Kidney (tissue), 14 donors: ENCODE data around the gene SEMA6B. TPM values are rescaled to one million over a fixed set of nuclear protein-coding genes. Genes with fewer than 3 reads are reported as not detected.
"Not testable (repeated sequence)": the region's sequence is repeated elsewhere in the genome, so short reads cannot be mapped to it uniquely, and the experiment has no call there.

Source experiments
- DNase-seq, 5 donors: peaks; one replicate each; pipeline ENCODE4 v3.0.0-alpha.2; 2013 to 2020
- FAIRE-seq: peaks from 2 replicates; lab custom pipeline; 2012; peaks lifted over from hg19 to GRCh38; lab: Jason Lieb, UNC
- H3K27ac ChIP-seq, 2 donors: one replicate each; pipeline ENCODE4 v1.7.0; 2013; ENCODE audit warnings: low read depth in 2 of 2, low read length in 2 of 2, inconsistent platforms in 1 of 2
- H3K27me3 ChIP-seq: one replicate; pipeline ENCODE4 v1.7.1; 2013; ENCODE audit warnings: low read length, inconsistent platforms; ENCODE audit not compliant: control insufficient read depth, insufficient read depth
- H3K36me3 ChIP-seq, 3 donors: one replicate each; pipeline versions ENCODE4 v1.7.0 to v1.7.1; 2013; ENCODE audit warnings: low read length in 3 of 3, control low read depth in 1 of 3, inconsistent platforms in 1 of 3; ENCODE audit not compliant: insufficient read depth in 3 of 3, control insufficient read depth in 2 of 3
- H3K4me1 ChIP-seq, 3 donors: one replicate each; pipeline versions ENCODE4 v1.7.0 to v1.7.1; 2013; ENCODE audit warnings: low read length in 3 of 3, inconsistent platforms in 1 of 3, low read depth in 1 of 3; ENCODE audit not compliant: control insufficient read depth in 2 of 3, insufficient read depth in 2 of 3
- H3K4me3 ChIP-seq, 3 donors: one replicate each; pipeline versions ENCODE4 v1.7.0 to v1.8.1; 2013; ENCODE audit warnings: low read length in 3 of 3, control low read depth in 1 of 3, inconsistent platforms in 1 of 3
- H3K9ac ChIP-seq, 3 donors: one replicate each; pipeline versions ENCODE4 v1.7.0 to v1.7.1; 2013; ENCODE audit warnings: low read length in 3 of 3, control low read depth in 1 of 3, inconsistent platforms in 1 of 3
- H3K9me3 ChIP-seq, 3 donors: one replicate each; pipeline versions ENCODE4 v1.7.0 to v1.7.1; 2013; ENCODE audit warnings: low read length in 3 of 3, control low read depth in 1 of 3, inconsistent platforms in 1 of 3; ENCODE audit not compliant: control insufficient read depth in 2 of 3, insufficient read depth in 1 of 3
- intact Hi-C: fragments of 100-400 bp; cut with DNase I; formaldehyde crosslinking; loops from one replicate; pipeline ENCODE4 v1.11.1; 2022
- polyA plus RNA-seq: library from polyadenylated mRNA; stranded (reverse); fragments of 350-450 nt; fragmentation: Illumina TruSeq; extraction: RNeasy Lipid Tissue Mini Kit (QIAGEN cat#74804); gene quantifications from one replicate; pipeline ENCODE4 v1.2.3, GENCODE V29; 2014; ENCODE audit warnings: low read depth, low replicate concordance; ENCODE audit not compliant: insufficient read depth
- total RNA-seq: library from RNA; stranded (reverse); fragmentation: NEBNext Ultra II Directional; extraction: Animal tissue kit (Norgen Biotek cat#: 25700); gene quantifications from one replicate; pipeline ENCODE4 v1.2.1, GENCODE V29; 2021
- TF ChIP-seq, protein P1 (sequence below): IDR thresholded peaks from 3 replicates; pipeline ENCODE4 v1.5.1; 2012; ENCODE audit warnings: mild to moderate bottlenecking, moderate library complexity, borderline replicate concordance; ENCODE audit not compliant: insufficient read depth; ENCODE audit errors: extremely low read depth
- donor health status: control.
- donor health status: control.
- donor health status: control.
- donor health status: control.
- donor health status: control.
- donor health status: DM: yes; HTN: yes; CAD: no.
- donor health status: Normal renal cell carcinoma (clear cell type).

Gene SEMA6B
- total and polyA plus RNA-seq, 2 donors from 2014 or later, result 2.6 to 17.7 TPM

DNA sequence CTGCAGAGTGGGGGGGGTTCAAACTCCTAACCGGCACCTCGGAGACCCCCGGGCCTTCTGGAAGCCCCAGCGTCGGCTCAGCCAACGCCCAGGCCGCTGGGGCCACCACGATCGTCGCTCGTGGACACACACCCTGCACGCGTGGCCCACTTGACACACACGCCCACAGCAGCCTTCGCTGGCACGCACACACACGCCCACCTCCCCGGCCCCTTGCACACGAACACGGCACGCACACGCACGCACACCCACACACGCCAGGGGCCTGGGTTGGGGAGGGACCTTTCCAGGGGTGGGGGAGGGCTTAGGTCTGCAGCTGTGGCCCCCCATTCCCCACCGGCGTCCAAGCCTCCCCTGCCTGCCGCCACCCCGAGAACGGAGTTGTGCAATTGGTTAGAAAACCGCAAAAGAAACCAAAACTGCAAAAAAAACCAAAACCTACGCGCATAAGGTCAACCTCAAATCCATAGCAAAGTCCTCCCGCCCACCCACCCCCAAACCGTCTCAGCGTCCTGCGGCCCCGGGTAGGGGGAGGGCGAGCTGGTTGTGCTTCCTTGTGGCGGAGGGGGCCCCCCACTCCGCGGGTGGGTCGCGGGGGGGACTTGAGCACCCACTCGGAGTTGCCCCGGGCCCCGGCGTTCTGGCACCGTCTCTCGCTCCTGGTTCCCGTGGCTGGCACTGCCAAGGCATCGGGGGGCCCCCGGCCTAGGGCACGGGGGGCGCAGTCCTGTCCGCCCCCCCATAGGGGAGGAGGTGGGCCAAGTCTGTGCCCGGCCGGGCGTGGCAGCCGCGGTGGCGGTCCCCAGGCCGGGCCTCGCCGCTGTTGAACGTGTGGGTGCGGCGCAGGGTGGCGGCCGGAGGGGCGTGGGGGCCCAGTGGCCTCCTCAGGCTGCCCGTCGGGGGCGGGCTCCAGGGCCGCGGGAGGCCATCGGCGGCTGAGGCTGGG, 16.3 kb downstream of the SEMA6B start:
- Histone ChIP-seq H3K27ac (no peak overlapping the region), H3K4me1 (peaks cover 0 to 2% (median 0%) of the 10 kb centered on the region in 3 donors), H3K9ac (no peak overlapping the region), H3K36me3 (no peaks in the 10 kb centered on the region), H3K27me3 (no peaks in the 10 kb centered on the region), H3K9me3 (no peaks in the 10 kb centered on the region), H3K4me3 (no peak overlapping the region)
- peak in 1 of 5 donors; percentile 53 for DNase-seq
- FAIRE-seq, result no peak
- TF ChIP-seq, protein P1, sequence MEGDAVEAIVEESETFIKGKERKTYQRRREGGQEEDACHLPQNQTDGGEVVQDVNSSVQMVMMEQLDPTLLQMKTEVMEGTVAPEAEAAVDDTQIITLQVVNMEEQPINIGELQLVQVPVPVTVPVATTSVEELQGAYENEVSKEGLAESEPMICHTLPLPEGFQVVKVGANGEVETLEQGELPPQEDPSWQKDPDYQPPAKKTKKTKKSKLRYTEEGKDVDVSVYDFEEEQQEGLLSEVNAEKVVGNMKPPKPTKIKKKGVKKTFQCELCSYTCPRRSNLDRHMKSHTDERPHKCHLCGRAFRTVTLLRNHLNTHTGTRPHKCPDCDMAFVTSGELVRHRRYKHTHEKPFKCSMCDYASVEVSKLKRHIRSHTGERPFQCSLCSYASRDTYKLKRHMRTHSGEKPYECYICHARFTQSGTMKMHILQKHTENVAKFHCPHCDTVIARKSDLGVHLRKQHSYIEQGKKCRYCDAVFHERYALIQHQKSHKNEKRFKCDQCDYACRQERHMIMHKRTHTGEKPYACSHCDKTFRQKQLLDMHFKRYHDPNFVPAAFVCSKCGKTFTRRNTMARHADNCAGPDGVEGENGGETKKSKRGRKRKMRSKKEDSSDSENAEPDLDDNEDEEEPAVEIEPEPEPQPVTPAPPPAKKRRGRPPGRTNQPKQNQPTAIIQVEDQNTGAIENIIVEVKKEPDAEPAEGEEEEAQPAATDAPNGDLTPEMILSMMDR, result no peak
- intact Hi-C loops, result no loop called here

DNA sequence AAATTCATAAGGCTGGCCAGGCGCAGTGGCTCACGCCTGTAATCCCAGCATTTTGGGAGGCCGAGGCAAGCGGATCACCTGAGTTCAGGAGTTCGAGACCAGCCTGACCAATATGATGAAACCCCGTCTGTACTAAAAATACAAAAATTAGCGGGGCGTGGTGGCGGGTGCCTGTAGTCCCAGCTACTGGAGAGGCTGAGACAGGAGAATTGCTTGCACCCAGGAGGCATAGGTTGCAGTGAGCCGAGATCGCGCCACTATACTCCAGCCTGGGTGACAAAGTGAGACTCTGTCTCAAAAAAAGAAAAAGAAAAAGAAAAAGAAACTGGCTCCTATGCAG, 17.7 kb downstream of the SEMA6B start:
- H3K27me3 ChIP-seq, H3K9ac ChIP-seq, H3K4me1 ChIP-seq, intact Hi-C loops, H3K36me3 ChIP-seq, H3K4me3 ChIP-seq, H3K9me3 ChIP-seq, FAIRE-seq, H3K27ac ChIP-seq, DNase-seq: not testable (repeated sequence)

DNA sequence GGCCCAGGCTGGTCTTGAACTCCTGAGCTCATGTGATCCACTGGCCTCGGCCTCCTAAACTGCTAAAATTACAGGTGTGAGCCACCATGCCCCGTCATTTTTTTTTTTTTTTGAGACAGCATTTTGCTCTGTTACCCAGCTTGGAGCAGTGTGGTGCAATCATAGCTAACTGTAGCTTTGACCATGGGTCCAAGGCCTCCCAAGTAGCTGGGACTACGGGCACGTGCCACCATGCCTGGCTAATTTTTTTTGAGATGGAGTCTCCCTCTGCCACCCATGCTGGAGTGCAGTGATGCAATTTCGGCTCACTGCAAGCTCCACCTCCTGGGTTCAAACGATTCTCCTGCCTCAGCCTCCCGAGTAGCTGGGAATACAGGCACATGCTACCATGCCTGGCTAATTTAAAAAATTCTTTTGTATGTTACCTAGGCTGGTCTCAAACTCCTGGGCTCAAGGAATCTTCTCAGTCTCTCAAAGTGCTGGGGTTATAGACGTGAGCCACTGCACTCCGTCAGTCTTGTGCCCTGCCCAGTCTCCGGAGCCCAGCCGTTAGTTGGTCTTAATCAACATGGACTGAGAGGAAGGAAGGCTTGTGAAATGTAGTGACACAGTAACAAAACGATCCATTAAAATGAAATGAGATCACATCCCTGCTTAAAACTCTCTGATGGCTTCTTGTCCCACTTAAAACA, 18.2 kb downstream of the SEMA6B start:
- H3K27ac ChIP-seq, result no peak overlapping the region

More for the DNA sequence above, 18.2 kb downstream of the SEMA6B start:
- peaks cover 0 to 2% (median 0%) of the 10 kb centered on the region in 3 donors for H3K4me1 ChIP-seq
- intact Hi-C loops, result no loop called here
- TF ChIP-seq, protein P1, result no peak
- H3K4me3 ChIP-seq, result no peak overlapping the region
- FAIRE-seq, result no peak
- no peak for DNase-seq
- H3K9ac ChIP-seq, result no peak overlapping the region
- no peaks in the 10 kb centered on the region for H3K27me3 ChIP-seq
- no peaks in the 10 kb centered on the region for H3K9me3 ChIP-seq
- H3K36me3 ChIP-seq, result no peaks in the 10 kb centered on the region
